Endometrial microvascular endothelial cells (primary cell): ENCODE results near the gene ZNF621. TPM values are rescaled to one million over a fixed set of nuclear protein-coding genes. Genes with fewer than 3 reads are reported as not detected.
"Not testable (repeated sequence)": the region's sequence is repeated elsewhere in the genome, so short reads cannot be mapped to it uniquely, and the experiment has no call there.

Experiments used
- in situ Hi-C: cut with HindIII; loops from 2 replicates; pipeline ENCODE4 v1.10.0; 2017; ENCODE audit warnings: low sequenced_read_pairs, low pct_unique_long_range_greater_than_20kb; ENCODE audit errors: inconsistent ontology term
- total RNA-seq: library from RNA; depleted of rRNA; stranded (reverse); fragments of >200 nt; gene quantifications from one replicate; pipeline ENCODE4 v1.2.3, GENCODE V29; 2015; ENCODE audit errors: inconsistent ontology term

Gene ZNF621
- total RNA-seq, 1 donor from 2014 or later = 9.7 TPM

- in situ Hi-C loops = no loop called here
Observed at GRCh38 chr3:40528426-40528825, 3.7 kb downstream of the ZNF621 start.

GRCh38 chr3:40532252-40532651 lies 7.5 kb downstream of the ZNF621 start:
- in situ Hi-C loops = no loop called here

- in situ Hi-C loops = no loop called here
Observed at GRCh38 chr3:40534283-40534682, 9.5 kb downstream of the ZNF621 start.

- in situ Hi-C loops = no loop called here
Observed at GRCh38 chr3:40546816-40547215, 22.1 kb downstream of the ZNF621 start.

GRCh38 chr3:40550167-40550566 lies 25.4 kb downstream of the ZNF621 start:
- in situ Hi-C loops = no loop called here

GRCh38 chr3:40557575-40558161 lies 32.9 kb downstream of the ZNF621 start:
- in situ Hi-C loops = no loop called here

- in situ Hi-C loops = not testable (repeated sequence)
Observed at GRCh38 chr3:40562482-40562881, 37.7 kb downstream of the ZNF621 start.

GRCh38 chr3:40565629-40566028 lies 40.9 kb downstream of the ZNF621 start:
- in situ Hi-C loops = not testable (repeated sequence)

GRCh38 chr3:40566694-40567093 lies 41.9 kb downstream of the ZNF621 start:
- in situ Hi-C loops = no loop called here

- in situ Hi-C loops = no loop called here
Observed at GRCh38 chr3:40572588-40572987, 47.8 kb downstream of the ZNF621 start.

- in situ Hi-C loops = no loop called here
Observed at GRCh38 chr3:40574050-40574449, 49.3 kb downstream of the ZNF621 start.

GRCh38 chr3:40574661-40575060 lies 49.9 kb downstream of the ZNF621 start:
- in situ Hi-C loops = loop anchor here (25.0 kb wide), 2 partner anchors 263 to 663 kb away; no protein-coding TSS in a partner anchor

- in situ Hi-C loops = loop anchor here (25.0 kb wide), 2 partner anchors 261 to 661 kb away; no protein-coding TSS in a partner anchor
Observed at GRCh38 chr3:40576396-40576795, 51.6 kb downstream of the ZNF621 start.

GRCh38 chr3:40580494-40581091 lies 55.8 kb downstream of the ZNF621 start:
- in situ Hi-C loops = loop anchor here (25.0 kb wide), 2 partner anchors 257 to 657 kb away; no protein-coding TSS in a partner anchor

- in situ Hi-C loops = loop anchor here (25.0 kb wide), 2 partner anchors 256 to 656 kb away; no protein-coding TSS in a partner anchor
Observed at GRCh38 chr3:40581166-40581565, 56.4 kb downstream of the ZNF621 start.

GRCh38 chr3:40582401-40583027 lies 57.8 kb downstream of the ZNF621 start:
- in situ Hi-C loops = loop anchor here (25.0 kb wide), 2 partner anchors 255 to 655 kb away; no protein-coding TSS in a partner anchor

GRCh38 chr3:40583691-40584090 lies 58.9 kb downstream of the ZNF621 start:
- in situ Hi-C loops = loop anchor here (25.0 kb wide), 2 partner anchors 254 to 654 kb away; no protein-coding TSS in a partner anchor

GRCh38 chr3:40584625-40585189 lies 59.9 kb downstream of the ZNF621 start:
- in situ Hi-C loops = loop anchor here (25.0 kb wide), 2 partner anchors 253 to 653 kb away; no protein-coding TSS in a partner anchor

- in situ Hi-C loops = loop anchor here (25.0 kb wide), 2 partner anchors 252 to 652 kb away; no protein-coding TSS in a partner anchor
Observed at GRCh38 chr3:40585381-40586016, 60.7 kb downstream of the ZNF621 start.
